IPS DF 4.7 (cell line): ENCODE data around the gene ANKRD13C.
A peak's percentile ranks its signal among the peaks of the same experiment; 100 is the strongest.
"Not testable (repeated sequence)": the region's sequence is repeated elsewhere in the genome, so short reads cannot be mapped to it uniquely, and the experiment has no call there.

Experiments used
- DNase-seq: peaks from one replicate; pipeline ENCODE4 v3.0.0-alpha.2; 2013; ENCODE audit warnings: low spot score; ENCODE audit errors: extremely low read depth

Gene ANKRD13C, protein sequence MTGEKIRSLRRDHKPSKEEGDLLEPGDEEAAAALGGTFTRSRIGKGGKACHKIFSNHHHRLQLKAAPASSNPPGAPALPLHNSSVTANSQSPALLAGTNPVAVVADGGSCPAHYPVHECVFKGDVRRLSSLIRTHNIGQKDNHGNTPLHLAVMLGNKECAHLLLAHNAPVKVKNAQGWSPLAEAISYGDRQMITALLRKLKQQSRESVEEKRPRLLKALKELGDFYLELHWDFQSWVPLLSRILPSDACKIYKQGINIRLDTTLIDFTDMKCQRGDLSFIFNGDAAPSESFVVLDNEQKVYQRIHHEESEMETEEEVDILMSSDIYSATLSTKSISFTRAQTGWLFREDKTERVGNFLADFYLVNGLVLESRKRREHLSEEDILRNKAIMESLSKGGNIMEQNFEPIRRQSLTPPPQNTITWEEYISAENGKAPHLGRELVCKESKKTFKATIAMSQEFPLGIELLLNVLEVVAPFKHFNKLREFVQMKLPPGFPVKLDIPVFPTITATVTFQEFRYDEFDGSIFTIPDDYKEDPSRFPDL

DNA sequence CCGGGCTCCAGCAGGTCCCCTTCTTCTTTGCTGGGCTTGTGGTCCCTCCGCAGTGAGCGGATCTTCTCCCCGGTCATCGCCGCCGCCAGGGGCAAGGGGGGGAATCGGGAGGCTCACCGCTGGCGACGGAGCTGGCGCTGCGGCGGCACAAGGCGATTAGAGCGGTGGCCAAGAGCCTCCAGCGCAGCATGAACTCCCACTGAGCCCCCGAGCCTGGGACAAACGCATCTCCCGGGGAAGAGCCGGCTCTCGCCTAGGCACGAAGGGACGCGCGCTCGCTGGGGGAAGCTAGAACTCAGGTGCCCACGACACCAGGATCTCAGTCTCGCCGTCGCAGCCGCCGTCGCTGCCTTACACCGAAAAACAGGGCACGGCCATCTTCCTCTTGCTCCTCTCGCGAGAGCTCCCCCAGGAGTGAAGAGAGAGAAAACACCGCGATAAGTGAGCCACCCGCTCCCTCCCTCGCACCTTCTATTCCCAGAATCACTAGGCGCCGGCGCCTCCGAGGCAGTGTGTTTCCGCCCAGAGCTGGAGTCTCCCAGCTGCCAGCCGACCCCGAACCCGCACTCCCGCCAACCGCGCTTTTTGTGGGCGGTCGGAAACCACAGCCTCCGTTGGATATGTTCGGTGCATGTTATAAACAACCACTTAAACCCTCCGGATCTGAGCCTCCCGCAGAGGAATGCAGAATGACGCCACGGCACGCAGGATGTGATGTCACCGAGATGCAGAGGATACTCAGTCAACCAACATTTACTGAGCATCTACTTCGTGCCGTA is at the start of gene ANKRD13C:
ANKRD13C (minus strand) TSS at position 391 of the 779 bp plus-strand sequence; CDS start at position 77, 314 bp downstream.
- peak; percentile 88 for DNase-seq

DNA sequence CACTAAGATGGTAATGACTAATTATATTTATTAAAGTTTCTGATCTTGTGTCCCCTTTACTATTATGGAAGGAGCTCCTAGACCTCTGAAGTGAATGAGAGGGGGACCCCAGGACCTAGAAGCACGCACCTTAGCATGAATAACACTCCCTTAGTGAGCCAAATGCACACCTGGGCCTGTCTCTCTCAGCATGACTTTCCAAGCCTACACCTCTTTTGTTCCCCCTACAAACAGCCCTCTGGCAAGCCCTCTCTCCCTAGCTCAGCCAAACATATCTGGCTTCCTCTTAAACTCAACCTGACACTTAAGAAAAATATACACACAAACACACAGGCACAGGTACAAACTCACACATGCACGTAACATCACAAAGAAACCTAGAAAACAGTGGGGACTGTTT is 49.2 kb upstream of the ANKRD13C start:
- DNase-seq = no peak

DNA sequence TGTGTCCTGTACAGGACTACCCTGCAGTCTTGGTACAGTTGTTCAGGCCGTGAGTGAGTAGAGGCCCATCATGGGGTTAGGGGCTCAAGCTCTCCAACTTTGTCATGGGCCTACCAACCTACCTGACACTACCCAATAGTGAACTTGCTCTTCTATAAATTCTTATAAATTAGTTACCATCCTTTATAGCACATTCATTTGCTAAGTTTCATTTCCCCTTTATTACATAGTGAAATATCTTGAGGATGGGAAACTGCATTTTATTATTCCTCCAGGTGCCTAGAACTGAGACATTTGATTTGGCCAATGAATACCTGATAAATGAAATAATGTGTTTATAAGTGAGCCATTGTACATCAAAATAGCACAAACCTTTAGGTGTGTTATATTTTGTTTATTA is 47.5 kb upstream of the ANKRD13C start:
- DNase-seq = no peak

DNA sequence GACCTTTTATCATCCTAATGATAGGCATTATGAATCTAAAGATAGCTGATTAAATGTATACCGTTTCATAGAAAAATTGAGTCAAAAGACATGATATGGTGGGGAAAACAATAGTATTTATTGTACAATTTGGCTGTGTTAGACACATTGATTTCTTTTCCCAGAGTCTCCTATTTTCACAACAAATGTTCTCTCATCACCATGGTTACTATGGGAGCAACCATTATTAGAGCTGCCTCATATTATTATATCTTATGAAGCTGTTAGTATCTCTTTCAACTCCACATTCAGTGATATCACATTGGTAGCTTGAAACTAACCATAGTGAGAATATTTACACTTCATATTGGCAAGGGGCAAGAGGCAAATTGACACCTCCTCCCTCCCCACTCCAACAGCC is 45.8 kb upstream of the ANKRD13C start:
- DNase-seq = no peak

DNA sequence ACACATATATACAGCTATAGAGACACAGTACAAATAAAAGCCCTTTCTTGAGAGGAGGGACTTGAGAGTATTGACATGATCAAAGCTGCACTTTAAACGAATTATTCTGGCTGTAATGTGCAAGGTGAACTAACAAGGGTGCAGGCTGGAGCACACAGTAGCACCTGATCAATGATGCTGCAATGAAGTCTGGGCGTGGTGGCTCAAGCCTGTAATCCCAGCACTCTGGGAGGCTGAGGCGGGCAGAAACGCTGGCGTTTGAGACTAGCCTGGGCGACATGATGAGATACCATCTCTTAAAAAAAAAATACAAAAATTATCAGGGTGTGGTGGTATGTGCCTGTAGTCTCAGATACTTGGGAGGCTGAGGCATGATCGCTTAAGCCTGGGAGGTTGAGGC is 42.5 kb upstream of the ANKRD13C start:
- no peak for DNase-seq

DNA sequence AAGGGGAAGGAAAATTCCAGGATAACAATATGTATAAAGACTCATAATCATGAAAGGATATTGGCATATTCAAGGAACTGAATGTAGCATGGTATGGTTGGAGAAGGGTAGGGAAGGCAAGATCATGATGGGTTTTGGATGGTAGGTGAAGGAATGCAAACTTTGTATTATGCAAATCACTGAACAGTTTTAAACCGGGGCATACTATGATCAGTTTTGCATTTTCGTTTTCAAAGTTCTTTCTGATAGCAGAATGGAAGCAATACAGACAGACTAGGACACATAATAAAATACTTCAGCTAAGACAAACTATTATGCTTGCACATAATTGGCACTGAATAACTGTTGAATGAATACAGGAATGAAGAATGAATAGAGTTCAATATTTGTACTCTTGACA is 42.1 kb upstream of the ANKRD13C start:
- DNase-seq = no peak

DNA sequence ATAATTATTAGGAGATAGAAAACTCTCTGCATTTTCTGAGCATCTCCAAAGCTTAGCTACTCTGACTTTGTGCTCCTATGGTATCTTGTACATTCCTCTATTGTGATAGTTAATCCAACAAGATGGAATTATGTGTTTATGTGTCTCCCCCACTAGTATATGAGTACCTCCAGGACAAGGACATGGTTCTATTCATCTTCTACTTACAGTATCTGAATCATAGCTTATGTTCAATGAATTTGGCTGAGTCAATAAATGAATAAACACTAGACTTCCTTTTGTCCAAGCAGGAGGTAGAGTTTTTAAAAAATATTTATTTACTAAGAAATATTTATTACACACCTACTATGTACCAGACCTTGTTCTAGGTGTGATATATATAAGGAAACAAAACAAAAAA is 38.1 kb upstream of the ANKRD13C start:
- DNase-seq = no peak

DNA sequence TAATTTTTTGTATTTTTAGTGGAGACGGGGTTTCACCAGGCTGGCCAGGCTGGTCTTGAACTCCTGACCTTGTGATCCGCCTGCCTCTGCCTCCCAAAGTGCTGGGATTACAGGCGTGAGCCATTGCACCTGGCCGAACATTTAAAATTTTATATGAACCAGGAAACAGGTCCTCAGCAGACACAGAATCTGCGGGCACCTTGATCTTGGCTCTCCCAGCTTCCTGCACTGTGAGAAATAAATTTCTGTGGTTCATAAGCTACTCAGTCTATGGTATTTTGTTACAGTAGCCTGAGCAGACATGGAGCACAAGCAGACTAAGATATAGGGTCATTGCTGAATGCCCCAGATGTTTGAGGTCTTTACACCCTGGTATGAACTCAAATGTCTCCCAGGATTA is 33.0 kb upstream of the ANKRD13C start:
- no peak for DNase-seq

DNA sequence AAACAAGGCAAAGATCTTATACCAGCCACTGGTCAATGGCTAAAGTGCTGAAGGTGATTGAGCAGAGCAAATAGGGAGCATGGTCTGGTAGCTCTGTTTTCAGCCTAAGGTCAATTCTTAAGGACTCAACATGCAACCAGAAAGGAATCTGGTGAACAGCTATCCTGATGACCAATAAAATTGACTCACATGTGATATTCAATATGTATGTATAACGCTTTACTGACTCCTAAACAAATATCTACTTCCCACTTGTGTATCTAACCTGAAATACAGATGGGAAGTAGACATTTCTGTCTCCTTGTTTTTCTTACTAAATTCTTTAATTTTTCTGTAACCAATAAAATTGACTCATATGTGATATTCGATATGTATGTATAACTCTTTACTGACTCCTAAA is 31.6 kb upstream of the ANKRD13C start:
- DNase-seq = no peak

DNA sequence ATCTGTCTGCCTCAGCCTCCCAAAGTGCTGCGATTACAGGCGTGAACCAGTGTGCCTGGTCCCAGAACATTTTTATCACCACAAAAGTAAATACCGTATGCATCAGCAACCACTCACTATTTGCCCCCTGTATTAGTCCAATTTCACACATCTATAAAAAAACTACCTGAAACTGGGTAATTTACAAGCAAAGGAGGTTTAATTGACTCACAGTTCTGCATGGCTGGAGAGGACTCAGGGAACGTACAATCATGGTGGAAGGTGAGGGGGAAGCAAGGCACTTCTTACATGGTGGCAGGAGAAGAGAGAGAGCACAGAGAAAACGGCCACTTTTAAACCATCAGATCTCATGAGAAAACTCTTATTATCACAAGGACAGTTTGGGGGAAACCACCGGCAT is 31.0 kb upstream of the ANKRD13C start:
- no peak for DNase-seq

DNA sequence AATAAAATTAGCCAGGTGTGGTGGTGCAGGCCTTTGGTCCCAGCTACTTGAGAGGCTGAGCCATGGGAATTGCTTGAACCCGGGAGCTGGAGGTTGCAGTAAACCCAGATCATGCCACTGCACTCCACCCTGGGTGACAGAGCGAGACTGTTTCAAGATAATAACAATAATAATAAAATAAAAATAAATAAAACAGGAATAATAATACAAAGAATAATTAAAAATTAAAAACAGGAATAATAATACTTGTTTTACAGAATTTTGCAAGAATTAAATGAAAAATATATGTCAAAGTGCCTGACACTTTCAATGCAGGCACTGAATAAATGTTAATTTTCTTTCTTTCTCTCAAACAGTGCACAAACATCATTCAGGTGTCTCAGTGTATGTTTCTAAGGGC is 30.0 kb upstream of the ANKRD13C start:
- DNase-seq = no peak

DNA sequence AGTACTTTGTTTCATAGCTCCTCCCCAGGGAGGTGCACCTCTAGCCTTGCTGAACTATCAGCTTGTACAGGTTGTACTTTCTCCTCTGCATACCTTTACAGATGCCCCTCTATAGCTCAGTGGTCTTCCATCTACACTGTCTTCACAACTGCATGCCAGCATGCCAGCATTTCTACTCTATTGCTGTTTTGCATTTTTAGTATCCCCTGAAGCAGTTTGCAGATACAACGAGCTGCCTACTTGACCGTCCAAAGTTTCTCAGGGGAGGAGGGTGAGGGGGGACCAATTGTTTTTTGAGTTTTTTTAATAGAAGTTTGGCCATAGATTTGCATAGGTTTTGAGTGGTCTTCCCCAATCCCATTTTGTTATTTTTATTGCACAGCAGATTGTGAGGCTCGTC is 29.0 kb upstream of the ANKRD13C start:
- no peak for DNase-seq

DNA sequence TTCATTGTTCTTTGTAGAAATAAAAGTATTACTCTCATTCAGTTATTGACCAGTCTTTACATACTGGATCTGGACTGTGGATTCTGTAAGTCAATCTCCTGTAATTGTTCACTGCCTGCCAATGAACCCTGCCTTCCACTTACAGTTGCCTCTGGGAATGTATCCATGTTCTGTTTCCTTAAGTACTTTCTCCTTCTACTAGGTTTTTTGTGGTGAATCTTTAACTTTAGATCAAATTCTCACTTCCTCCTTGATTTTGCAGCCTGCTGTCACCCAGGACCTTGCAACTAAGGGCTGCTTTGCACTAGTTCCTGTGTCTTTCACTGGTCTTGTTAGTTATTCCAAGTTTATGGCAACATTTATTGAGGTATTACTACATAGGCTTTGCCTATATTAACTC is 28.2 kb upstream of the ANKRD13C start:
- DNase-seq = no peak

DNA sequence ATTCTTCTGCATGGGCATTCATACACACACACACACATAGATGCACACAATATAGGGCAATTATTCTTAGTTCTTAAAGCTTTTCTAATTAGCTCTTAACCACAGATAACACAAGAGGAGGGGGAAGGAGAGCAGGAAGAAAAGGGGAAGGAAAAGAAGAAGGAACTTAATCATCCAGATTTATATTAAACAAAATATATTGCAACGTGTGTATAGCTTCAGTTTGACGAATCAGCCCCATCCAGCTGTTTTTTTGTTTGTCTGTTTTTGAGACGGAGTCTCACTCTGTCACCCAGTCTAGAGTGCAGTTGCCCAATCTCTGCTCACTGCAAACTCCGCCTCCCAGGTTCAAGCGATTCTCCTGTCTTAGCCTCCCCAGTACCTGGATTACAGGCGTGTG is 21.7 kb upstream of the ANKRD13C start:
- DNase-seq = no peak

DNA sequence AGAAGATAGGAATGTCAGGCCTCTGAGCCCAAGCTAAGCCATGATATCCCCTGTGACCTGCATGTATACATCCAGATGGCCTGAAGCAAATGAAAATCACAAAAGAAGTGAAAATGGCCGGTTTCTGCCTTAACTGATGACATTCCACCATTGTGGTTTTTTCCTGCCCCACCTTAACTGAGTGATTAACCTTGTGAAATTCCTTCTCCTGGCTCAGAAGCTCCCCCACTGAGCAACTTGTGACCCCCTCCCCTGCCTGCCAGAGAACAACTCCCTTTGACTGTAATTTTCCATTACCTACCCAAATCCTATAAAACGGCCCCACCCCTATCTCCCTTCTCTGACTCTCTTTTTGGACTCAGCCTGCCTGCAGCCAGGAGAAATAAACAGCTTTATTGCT is 19.1 kb upstream of the ANKRD13C start:
- not testable (repeated sequence) for DNase-seq

DNA sequence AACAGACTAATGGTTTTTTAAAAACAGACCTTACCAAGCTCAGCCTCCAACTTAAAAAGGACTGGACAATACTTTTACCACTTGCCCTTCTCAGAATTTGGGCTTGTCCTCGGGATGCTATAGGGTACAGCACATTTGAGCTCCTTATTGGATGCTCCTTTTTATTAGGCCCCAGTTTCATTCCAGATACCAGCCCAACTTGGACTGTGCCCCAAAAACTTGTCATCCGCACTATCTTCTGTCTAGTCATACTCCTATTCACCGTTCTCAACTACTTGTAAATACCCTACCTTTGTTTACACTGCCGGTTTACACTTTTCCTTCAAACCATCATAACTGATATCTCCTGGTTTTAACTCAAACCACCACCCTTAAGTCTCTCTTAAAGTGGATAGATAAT is 17.9 kb upstream of the ANKRD13C start:
- no peak for DNase-seq

DNA sequence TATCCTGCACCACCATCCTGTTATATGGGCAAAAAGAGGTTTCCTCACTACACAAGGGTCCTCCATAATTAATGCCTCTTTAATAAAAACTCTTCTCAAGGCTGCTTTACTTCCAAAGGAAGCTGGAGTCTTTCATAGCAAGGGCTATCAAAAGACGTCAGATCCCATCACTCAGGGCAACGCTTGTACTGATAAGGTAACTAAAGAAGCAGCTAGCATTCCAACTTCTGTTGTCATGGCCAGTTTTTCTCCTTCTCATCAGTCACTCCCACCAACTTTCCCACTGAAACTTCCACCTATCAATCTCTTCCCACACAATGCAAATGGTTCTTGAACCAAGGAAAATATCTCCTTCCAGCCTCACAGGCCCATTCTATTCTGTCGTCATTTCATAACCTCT is 17.1 kb upstream of the ANKRD13C start:
- not testable (repeated sequence) for DNase-seq

DNA sequence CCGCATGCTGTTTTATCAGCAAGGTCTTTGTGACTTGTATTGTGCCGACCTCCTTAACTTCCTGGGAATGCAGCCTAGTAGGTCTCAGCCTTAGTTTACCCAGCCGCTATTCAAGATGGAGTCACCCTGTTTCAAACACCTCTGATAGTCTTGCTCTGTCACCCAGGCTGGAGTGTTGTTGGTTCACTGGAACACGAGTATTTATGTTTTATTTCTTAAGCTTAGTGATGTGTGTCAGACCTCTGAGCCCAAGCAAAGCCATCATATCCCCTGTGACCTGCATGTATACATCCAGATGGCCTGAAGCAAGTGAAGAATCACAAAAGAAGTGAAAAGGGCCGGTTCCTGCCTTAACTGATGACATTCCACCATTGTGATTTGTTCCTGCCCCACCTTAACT is 12.9 kb upstream of the ANKRD13C start:
- not testable (repeated sequence) for DNase-seq

DNA sequence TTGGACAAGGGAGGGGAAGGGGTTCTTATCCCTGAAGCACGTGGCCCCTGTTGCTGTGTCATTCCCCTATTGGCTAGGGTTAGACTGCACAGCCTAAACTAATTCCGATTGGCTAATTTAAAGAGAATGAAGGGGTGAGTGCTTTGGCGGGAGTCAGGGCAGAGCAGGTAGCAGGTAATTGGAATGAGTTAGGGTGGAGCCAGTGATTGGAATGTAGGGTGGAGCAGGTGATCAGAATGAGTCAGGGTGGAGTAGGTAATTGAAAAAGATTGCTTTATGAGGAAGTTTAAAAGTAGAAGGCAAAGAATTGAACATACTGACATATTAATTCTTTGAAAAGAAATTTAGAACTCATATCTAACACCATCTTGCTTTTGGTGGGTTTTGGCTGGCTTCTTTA is 12.5 kb upstream of the ANKRD13C start:
- DNase-seq = not testable (repeated sequence)

DNA sequence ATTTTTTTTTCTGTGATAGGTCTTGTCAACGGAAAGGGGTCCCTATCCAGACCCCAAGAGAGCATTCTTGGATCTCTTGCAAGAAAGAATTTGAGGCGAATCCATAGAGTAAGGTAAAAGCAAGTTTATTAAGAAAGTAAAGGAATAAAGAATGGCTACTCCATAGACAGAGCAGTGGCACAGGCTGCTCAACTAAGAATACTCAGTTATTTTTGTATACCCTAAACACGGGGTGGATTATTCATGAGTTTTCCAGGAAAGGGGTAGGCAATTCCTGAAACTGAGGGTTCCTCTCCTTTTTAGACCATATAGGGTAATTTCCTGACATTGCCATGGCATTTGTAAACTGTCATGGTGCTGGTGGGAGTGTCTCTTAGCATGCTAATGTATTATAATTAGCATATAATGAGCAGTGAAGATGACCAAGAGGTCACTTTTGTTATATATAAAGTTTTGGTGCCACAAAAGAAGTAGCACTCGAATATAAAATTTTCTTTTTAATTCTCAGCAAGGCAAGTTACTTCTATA is 12.0 kb upstream of the ANKRD13C start:
- DNase-seq = not testable (repeated sequence)

DNA sequence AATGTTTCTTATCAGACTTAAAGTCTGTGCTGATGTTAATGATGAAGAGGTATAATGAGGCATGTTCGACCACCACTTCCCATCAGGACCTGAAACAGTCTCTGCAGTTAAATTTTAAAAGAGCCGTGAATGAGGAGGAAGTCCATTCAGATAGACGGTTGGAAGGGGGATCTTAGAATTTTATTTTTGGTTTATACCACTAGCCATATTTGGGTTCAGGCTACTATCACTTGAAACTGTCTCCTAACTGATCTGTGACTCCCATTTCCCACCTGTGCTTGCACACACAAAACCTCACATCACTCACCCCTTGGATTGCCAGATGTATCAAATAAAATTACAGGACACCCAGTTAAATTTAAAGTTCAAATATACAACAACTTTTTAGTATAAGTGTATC is 9.9 kb upstream of the ANKRD13C start:
- no peak for DNase-seq

DNA sequence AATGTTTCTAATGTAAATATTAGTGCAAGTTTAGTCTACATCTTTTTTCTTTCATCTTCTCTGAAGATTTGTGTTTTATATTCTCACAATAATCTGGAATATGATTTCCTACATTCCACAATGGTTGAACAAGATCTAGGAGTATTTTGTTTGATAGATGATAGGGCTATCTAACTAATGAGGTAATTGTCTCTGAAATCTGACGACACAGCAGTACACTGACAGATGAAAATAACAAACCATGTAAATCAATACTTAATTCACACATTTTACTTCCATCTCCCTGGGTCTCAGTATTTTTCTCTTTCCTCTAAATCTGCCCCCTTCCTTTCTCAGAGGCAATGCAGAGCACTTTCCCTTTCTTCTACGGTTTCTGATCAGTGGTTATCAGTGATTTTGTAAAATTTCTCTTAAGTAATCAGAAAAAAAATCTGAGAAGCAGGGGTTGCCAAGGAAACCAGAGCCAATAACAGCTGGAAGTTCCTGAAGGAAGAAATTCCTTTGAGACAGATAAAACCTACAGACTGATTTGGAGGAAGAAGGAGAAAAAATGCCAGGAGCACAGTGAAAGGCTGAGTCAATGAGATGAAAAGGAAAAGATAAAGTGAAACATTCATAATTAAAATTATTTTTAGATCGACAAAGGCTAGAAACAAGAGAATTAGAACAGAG is 7.3 kb upstream of the ANKRD13C start:
- DNase-seq = no peak
